ENCODE results near the gene ZNF157. TPM values are rescaled to one million over a fixed set of nuclear protein-coding genes. Genes with fewer than 3 reads are reported as not detected.

The ZNF157 gene
- total RNA-seq, 1 experiment from 2014 or later, result 0.81 TPM

DNA sequence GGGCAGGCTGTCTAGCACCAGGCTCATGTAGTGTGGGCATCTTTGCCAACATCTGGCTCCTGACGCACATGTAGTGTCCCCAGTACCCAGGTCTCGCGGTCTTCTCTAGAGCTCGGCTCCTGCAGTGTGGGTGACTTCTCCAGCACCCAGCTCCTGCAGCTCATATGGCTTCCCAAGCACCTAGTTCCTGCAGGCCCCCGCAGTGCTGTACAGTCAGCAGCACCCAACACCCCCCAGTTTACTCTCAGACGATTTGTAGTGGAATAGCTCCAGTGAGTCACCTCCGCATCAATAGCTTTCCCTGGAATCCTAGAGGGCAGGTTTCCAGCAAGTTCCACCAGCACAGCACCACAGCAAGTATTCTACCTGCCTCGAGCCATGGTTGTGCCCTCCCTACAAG is 81.7 kb downstream of the ZNF157 start:
- Histone ChIP-seq H3K27ac (ENCODE audit: insufficient read length, low read depth, low read length) (no peak overlapping the region), H3K79me1 (ENCODE audit: insufficient read depth, low read depth, low read length, poor library complexity, severe bottlenecking) (no peaks in the 10 kb centered on the region), H3K79me2 (ENCODE audit: insufficient read depth, low read length) (no peaks in the 10 kb centered on the region), H4K8ac (replicated peaks; ENCODE audit: insufficient read length, low read depth, low read length) (no peak overlapping the region), H2AK5ac (ENCODE audit: insufficient read length, low read length) (no peak overlapping the region), H2BK120ac (ENCODE audit: low read depth, low read length, poor library complexity, severe bottlenecking) (no peak overlapping the region), H3K9me3 (ENCODE audit: control insufficient read depth, low read depth, low read length) (peaks cover 78% of the 10 kb centered on the region), H3K23ac (ENCODE audit: insufficient read length, low read depth, low read length) (no peak overlapping the region), H4K20me1 (ENCODE audit: control insufficient read depth, insufficient read depth, insufficient read length) (no peaks in the 10 kb centered on the region), H3K4me2 (ENCODE audit: insufficient read depth, insufficient read length, low read length) (no peak overlapping the region), H3K27me3 (ENCODE audit: insufficient read depth, low read length) (no peaks in the 10 kb centered on the region), H2BK15ac (ENCODE audit: low read depth, low read length) (no peak overlapping the region), H2BK5ac (ENCODE audit: insufficient read length, low read length) (no peak overlapping the region), H3K56ac (ENCODE audit: insufficient read length, low read depth, low read length) (no peak overlapping the region), H3K23me2 (ENCODE audit: insufficient read length, low read depth, low read length, poor library complexity, severe bottlenecking) (no peaks in the 10 kb centered on the region), H3K14ac (ENCODE audit: insufficient read depth, low read length) (no peak overlapping the region), H2AFZ (ENCODE audit: low read length) (no peak overlapping the region), H3K18ac (ENCODE audit: insufficient read length, low read depth, low read length) (no peak overlapping the region), H2BK20ac (ENCODE audit: low read depth, low read length, poor library complexity, severe bottlenecking) (no peak overlapping the region), H2BK12ac (ENCODE audit: insufficient read length, low read depth, low read length) (no peak overlapping the region), H4K5ac (ENCODE audit: insufficient read length, low read depth, low read length) (no peak overlapping the region), H3K9ac (ENCODE audit: extremely low read depth, insufficient read length, low read length) (no peak overlapping the region), H3K4me1 (ENCODE audit: insufficient read depth, low read length) (no peaks in the 10 kb centered on the region; the same call in 1 of the 2 replicates), H4K91ac (ENCODE audit: insufficient read length, low read depth, low read length) (no peak overlapping the region), H3K4ac (ENCODE audit: low read depth, low read length) (no peak overlapping the region), H3T11ph (ENCODE audit: low read length) (no peak overlapping the region)
- Mint-ChIP-seq H3K27me3 (ENCODE audit: low read depth) (no peaks in the 10 kb centered on the region), H3K27ac (peak overlapping the region in 1 of 3 experiments; percentile 48; a peak in 2 of 7 replicates), H3K9me3 (peaks cover 86 to 89% of the 10 kb centered on the region in 2 experiments), H3K36me3 (ENCODE audit: insufficient read depth in 1 of 3, low read depth in 3 of 3) (peaks cover 62 to 77% (median 72%) of the 10 kb centered on the region in 3 experiments), H3K4me3 (no peak overlapping the region), H3K4me1 (peaks cover 6% of the 10 kb centered on the region in 2 experiments; a peak in 3 of 4 replicates)
- TF ChIP-seq, protein P1, sequence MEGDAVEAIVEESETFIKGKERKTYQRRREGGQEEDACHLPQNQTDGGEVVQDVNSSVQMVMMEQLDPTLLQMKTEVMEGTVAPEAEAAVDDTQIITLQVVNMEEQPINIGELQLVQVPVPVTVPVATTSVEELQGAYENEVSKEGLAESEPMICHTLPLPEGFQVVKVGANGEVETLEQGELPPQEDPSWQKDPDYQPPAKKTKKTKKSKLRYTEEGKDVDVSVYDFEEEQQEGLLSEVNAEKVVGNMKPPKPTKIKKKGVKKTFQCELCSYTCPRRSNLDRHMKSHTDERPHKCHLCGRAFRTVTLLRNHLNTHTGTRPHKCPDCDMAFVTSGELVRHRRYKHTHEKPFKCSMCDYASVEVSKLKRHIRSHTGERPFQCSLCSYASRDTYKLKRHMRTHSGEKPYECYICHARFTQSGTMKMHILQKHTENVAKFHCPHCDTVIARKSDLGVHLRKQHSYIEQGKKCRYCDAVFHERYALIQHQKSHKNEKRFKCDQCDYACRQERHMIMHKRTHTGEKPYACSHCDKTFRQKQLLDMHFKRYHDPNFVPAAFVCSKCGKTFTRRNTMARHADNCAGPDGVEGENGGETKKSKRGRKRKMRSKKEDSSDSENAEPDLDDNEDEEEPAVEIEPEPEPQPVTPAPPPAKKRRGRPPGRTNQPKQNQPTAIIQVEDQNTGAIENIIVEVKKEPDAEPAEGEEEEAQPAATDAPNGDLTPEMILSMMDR (conservative IDR thresholded peaks at IDR 0.05), result no peak
- DNase-seq, result no peak
- WGBS (ENCODE audit: extremely low coverage, insufficient read length, low lambda C conversion rate), result no CpG with 5 or more reads among the region's 8 CpGs
